Hindlimb muscle (tissue), 1 donor: ENCODE results near the gene USP3. TPM values are rescaled to one million over a fixed set of nuclear protein-coding genes. Genes with fewer than 3 reads are reported as not detected.
"Not testable (repeated sequence)": the region's sequence is repeated elsewhere in the genome, so short reads cannot be mapped to it uniquely, and the experiment has no call there.

Experiments used
- DNase-seq: peaks from one replicate; pipeline ENCODE4 v3.0.0-alpha.2; 2013
- polyA plus RNA-seq: library from polyadenylated mRNA; unstranded; fragments of 120-200 nt; gene quantifications from one replicate; pipeline ENCODE4 v1.2.1, GENCODE V29; 2013; ENCODE audit not compliant: insufficient read length

The USP3 gene
- polyA plus RNA-seq, 1 donor: 26.4 TPM

- DNase-seq: no peak
Observed at GRCh38 chr15:63478243-63478642, 26.1 kb upstream of the USP3 start.

- DNase-seq: no peak
Observed at GRCh38 chr15:63480441-63480821, 24.0 kb upstream of the USP3 start.

GRCh38 chr15:63481105-63481810 lies 23.1 kb upstream of the USP3 start:
- DNase-seq: no peak

DNA sequence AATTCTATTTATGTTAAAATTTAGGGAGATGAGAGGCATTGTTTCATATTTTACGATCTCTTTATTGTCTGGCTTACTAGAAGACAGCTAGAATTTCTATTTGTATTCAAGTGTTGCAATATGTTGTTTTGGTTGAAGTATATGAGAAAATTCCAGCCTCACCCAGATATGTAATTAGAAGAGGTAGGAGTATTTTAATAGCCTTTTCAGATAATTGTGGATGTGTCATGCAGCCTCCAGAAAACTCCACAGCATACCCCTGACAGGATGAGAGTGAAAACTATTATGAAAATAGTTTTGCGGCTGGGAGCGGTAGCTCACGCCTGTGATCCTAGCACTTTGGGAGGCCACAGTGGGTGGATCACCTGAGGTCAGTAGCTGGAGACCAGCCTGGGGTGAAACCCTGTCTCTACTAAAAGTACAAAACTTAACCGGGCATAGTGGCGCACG lies 21.5 kb upstream of the USP3 start:
- no peak for DNase-seq

- no peak for DNase-seq
Observed at GRCh38 chr15:63483521-63484371, 20.6 kb upstream of the USP3 start.

GRCh38 chr15:63484433-63485186 lies 19.8 kb upstream of the USP3 start:
- DNase-seq: no peak

DNA sequence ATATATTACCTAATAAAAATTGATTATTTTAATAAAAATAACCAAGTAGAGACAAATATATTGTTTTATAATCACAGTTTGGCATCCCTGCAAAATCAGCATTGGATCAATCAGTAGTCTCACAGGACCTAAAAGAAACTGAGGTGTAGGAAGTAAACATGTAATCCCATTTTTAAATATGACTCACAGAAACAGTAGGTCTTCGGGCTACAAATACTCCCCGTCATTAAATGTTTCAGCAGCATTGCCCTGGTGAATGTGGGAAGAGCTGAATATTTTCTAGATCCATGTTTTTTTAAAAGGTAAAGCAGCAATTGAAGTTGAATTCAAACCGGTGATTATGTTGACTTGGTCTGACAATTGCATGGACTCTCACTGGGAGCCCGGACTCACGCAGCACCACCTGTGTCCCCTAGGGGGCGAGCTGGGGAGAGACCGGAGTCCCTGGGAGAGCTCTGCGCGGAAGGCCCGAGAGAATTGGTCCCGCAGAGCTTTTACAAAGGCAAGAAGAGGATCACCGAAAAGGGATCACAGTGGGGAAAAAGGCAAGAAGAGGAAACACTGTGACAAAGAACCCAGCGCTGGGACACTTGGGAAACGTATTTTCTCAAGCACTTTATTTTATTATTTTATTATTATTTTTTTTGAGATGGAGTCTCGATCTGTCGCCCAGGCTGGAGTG lies 17.2 kb upstream of the USP3 start:
- DNase-seq: peak; percentile 62

- DNase-seq: not testable (repeated sequence)
Observed at GRCh38 chr15:63487758-63488397, 16.5 kb upstream of the USP3 start.

DNA sequence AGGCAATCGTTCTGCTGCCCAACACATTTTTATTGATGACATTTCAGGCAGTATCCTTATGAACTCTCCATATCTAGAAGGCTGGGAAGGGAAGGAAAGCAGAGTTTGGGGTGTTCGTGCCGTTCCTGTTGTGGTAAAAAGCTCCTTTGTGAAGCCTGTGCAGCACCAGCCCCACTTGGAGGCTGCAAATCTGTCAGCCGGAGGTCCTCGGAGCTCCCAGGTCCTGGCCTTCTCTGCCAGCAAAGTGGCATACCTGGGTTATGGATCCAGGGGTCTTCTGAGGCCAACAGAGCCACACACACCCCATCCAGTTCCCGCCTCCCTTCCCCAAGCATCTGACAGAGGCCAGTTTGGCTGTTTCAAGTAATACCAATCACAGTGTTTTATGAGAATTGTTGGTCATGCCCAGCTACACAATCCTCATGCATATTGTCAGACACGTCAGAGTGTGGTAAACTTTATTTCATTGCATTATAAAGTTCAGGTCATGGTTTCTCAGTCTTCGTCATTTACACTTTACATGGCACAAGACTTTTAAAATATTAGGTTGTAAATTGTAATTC lies 15.9 kb upstream of the USP3 start:
- no peak for DNase-seq

- DNase-seq: no peak
Observed at GRCh38 chr15:63489352-63489751, 15.0 kb upstream of the USP3 start.

- DNase-seq: no peak
Observed at GRCh38 chr15:63490345-63491034, 13.9 kb upstream of the USP3 start.

- no peak for DNase-seq
Observed at GRCh38 chr15:63491116-63491827, 13.1 kb upstream of the USP3 start.

DNA sequence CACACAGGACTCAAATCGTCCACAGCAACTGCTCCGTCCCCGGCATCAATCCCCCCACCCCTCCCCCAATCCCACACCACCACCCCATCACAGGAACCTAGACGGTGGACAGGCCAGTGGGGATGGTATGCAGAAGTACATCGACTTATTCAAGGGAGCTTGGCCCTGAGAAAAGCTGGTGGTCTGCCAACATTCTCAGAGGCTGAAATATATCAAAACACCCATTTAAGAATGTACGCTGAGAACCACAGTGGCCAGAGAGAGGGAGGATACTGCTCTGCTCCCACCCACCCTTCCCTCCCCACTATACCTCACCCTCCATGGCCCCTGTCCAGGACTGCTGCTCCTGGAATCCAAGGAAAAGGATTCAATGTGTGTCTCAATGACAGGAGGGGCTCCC lies 12.4 kb upstream of the USP3 start:
- DNase-seq: no peak

GRCh38 chr15:63492541-63493077 lies 11.8 kb upstream of the USP3 start:
- DNase-seq: no peak

- no peak for DNase-seq
Observed at GRCh38 chr15:63493436-63493835, 11.0 kb upstream of the USP3 start.

DNA sequence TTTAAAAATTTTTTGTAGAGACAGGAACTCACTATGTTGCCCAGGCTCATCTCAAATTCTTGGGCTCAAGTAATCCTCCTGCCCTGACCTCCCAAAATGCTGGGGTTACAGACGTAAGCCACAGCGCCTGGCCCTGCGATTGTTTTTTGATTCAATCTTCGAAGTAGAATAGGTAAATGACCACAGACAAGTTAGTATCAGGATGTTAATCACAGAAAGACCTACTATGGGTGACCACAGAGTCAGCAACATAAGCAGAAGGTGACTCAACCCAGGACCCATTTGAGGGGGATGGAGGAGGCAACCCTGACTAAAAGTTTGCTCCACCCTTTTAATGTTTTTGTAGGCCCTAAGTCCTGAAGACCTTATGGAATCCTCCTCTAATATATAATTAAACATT lies 10.0 kb upstream of the USP3 start:
- no peak for DNase-seq

DNA sequence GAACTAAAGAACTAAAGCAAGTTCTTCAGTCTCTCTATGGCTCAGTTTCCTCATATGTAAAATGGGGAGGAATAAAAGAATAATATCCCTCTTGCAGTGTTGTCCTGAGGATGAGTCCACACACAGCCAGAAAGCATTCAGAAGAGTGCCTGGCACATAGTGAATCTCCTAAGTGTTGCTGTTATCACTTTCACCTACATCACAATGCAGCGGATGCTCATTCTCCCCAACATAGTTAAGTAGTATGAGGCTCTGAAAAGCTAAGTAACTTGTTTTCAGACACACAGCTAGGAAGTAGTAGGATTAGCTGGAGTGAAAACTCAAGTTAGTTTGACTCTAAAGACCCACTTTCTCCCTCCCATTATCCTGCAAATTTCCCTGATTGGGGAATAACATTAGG lies 9.1 kb upstream of the USP3 start:
- DNase-seq: no peak

GRCh38 chr15:63495780-63496488 lies 8.5 kb upstream of the USP3 start:
- no peak for DNase-seq
